ENCODE results near the gene CDC45. TPM values are rescaled to one million over a fixed set of nuclear protein-coding genes. Genes with fewer than 3 reads are reported as not detected.

Gene CDC45
- total RNA-seq, 2 donors from 2014 or later = 64.2 to 99.9 TPM

DNA sequence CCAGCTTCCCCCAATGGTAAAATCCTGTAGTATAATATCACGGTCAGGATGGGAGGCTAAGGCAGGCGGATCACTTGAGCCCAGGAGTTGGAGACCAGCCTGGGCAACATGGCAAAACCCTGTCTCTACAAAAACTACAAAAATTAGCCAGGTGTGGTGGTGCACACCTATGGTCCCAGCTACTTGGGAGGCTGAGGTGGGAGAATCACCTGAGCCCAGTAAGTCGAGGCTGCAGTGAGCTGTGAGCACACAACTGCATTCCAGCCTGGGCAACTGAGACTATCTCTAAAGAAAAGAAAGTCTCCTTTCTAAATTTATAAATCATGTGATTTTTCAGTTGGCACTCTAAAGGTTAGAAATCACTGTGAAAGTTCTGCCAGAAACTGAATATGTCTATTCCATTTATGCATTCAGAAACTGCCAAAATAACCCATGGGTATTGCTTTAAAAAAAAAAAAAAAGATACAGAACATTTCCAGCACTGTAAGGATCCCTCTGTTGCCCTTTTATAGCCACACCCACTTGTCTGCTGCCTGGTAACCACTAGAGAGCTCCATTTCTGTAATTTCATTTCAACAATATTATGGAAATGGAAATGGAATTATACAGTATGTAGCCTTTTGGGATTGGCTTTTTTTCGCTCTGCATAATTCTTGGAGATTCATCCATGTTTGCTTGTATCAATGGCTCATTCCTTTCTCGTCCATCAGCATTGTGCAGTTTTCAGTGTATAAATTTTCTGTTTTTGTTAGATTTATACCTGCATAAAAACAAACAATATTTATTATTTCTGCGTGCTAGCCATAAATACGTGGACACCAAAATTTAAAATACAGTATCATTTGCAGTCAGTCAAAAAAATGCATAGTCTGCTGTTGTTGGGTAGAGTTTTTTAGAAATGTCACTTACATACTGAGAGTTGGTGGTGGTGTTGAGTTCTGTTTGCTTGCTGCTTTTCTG is 9.4 kb downstream of the CDC45 start:
- Mint-ChIP-seq H3K36me3 (ENCODE audit: low read depth) (peaks cover 91% of the 10 kb centered on the region), H3K4me3 (no peak overlapping the region)
- no peak for ATAC-seq (replicated peaks)

DNA sequence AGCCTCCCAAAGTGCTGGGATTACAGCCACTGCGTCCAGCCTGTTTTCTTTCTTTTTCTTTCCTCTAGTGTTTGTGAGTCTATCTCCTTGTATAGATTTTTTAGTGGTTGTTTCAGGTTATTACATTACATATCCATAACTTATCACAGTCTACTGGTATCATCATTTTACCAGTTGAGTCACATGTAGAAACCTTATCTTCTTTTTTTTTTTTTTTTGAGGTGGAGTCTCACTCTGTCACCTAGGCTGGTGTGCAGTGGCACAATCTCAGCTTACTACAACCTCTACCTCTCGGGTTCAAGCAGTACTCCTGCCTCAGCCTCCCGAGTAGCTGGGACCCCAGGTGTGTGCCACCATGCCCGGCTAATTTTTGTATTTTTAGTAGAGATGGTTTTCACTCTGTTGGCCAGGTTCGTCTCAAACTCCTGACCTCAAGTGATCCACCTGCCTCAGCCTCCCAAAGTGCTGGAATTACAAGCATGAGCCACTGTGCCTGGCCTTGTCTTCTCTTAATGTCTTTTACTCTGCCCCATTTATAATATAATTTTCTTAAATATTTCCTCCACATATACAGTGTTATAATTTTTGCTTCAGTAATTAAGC is 11.0 kb downstream of the CDC45 start:
- no peak overlapping the region for H3K27ac Mint-ChIP-seq
- H3K4me1 Mint-ChIP-seq = peaks cover 9% of the 10 kb centered on the region
- peaks cover 91% of the 10 kb centered on the region for H3K36me3 Mint-ChIP-seq (ENCODE audit: low read depth)
- H3K4me3 Mint-ChIP-seq = no peak overlapping the region
- peak; percentile 71 for ATAC-seq (replicated peaks)
- H3K27me3 Mint-ChIP-seq = no peaks in the 10 kb centered on the region
- no peaks in the 10 kb centered on the region for H3K9me3 Mint-ChIP-seq

More for the DNA sequence above, 9.4 kb downstream of the CDC45 start:
- H3K4me1 Mint-ChIP-seq = peaks cover 9% of the 10 kb centered on the region
- no peak overlapping the region for H3K27ac Mint-ChIP-seq
- no peaks in the 10 kb centered on the region for H3K27me3 Mint-ChIP-seq
- no peaks in the 10 kb centered on the region for H3K9me3 Mint-ChIP-seq

DNA sequence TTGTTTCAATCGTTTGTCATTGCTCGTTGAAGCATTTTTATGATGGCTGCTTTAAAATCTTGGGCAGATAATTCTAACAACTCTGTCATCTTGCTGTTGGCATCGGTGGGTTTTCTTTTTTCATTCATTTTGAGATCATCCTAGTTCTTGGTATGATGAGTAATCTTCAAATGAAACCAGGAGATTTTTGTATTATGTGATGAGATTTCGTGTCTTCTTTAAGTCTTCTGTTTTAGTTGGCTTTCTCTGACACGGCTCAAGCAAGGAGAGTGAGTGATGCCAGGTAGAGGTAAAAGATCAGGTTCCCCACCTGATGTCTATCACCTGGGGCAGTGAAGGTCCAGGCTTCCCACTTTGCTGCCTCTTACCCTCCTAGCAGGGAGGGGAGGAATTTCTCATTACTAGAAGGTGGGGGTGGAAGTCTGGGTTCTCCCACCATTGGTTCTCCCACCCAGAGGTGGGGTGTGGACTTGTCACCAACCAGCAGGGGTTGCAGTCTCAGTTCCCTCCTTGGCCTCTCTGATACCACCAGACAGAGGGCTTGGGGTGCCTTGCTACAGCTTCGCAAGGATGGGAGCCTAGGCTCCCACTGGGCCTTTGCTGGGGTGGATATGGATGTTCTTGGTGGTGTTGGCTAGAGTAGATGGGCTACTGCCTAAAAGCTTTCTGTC is 12.9 kb downstream of the CDC45 start:
- Mint-ChIP-seq H3K27me3 (no peaks in the 10 kb centered on the region), H3K4me3 (peak overlapping the region; percentile 54), H3K27ac (peak overlapping the region; percentile 73), H3K4me1 (peaks cover 12% of the 10 kb centered on the region), H3K36me3 (ENCODE audit: low read depth) (peaks cover 96% of the 10 kb centered on the region), H3K9me3 (no peaks in the 10 kb centered on the region)
- ATAC-seq (replicated peaks) = peak; percentile 75

DNA sequence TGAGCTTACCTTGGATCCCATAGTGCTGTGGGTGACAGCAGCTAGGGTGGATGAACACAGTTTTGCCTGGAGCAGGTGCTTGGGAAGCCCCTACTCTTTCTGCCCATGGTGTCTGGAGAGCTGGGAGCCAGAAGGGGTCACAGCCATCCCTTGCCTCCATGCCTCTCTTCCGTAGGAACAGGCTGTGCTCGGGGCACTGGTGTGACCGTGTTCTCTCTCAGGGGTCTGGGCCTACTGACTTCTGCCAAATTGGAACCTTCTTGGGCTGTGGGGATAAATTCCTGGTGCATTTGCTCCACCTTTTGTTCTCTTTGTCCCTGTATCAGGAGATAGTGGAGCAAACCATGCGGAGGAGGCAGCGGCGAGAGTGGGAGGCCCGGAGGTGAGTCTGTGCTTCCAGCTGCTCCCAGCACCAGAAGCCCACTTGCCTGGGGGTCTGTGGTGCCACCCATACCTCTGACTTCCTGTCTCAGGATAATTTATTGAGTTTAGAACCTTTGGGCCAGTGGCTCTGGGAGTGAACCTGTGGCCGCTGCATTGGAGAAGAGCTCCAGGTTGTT is 14.4 kb downstream of the CDC45 start:
- no peak overlapping the region for H3K4me3 Mint-ChIP-seq

DNA sequence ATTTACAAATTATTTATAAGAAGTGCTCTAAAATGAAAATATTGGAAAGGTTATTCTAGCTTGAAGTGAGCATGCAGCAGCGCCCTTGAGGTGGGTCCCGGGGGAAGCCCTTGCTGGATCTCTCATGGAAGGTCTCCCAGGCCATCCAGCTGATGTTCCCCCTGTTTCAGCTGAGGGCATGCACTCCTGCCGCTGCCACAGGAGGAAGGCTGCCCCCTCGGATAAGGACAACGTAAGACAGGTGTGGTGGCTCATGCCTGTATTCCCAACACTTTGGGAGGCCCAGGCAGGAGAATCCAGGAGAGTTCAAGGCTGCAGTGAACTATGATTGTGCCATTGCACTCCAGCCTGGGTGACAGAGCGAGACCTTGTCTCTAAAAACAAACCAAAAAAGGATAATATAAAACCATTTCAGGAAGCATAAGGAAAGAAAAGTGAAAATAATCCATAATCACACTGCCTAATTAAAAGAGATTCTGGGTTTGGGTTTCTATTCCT is 15.0 kb downstream of the CDC45 start:
- no peaks in the 10 kb centered on the region for H3K9me3 Mint-ChIP-seq
- H3K36me3 Mint-ChIP-seq (ENCODE audit: low read depth) = peaks cover 78% of the 10 kb centered on the region
- no peak for ATAC-seq (replicated peaks)
- no peak overlapping the region for H3K27ac Mint-ChIP-seq
- H3K4me3 Mint-ChIP-seq = no peak overlapping the region
- H3K4me1 Mint-ChIP-seq = peaks cover 12% of the 10 kb centered on the region
- no peaks in the 10 kb centered on the region for H3K27me3 Mint-ChIP-seq

More for the DNA sequence above, 14.4 kb downstream of the CDC45 start:
- H3K4me1 Mint-ChIP-seq = peaks cover 12% of the 10 kb centered on the region
- H3K9me3 Mint-ChIP-seq = no peaks in the 10 kb centered on the region
- no peak overlapping the region for H3K27ac Mint-ChIP-seq
- peaks cover 83% of the 10 kb centered on the region for H3K36me3 Mint-ChIP-seq (ENCODE audit: low read depth)
- H3K27me3 Mint-ChIP-seq = no peaks in the 10 kb centered on the region
- no peak for ATAC-seq (replicated peaks)

DNA sequence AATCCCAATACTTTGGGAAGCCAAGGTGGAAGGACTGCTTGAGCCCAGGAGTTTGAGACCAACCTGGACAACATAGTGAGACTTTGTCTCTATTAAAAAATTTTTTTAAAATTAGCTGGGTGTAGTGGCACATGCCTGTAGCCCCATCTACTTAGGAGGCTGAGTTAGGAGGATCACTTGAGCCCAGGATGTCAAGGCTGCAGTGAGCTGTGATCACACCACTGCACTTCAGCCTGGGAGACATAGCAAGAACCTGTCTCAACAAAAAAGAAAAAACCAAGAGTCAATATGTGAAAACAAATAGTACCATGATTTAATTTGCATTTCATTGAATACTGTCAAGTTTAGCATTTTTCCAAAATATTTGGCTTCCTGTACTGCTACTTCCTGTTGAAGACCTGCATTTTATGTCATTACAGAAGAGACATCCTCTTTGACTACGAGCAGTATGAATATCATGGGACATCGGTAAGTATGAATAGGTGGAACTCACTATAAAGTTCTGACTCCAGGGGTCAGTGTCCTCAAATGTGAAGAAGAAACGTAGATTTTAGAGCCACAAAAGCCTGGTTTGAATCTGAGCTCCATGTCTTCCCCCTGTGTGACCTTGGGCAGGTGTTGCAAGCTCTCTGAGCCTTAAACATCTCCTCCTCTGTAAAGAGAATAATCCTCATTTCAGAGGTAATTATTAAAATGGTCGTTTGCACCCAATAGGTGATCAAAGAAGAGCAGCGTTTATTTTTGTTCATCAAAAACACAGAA is 16.0 kb downstream of the CDC45 start:
- H3K4me1 Mint-ChIP-seq = peaks cover 12% of the 10 kb centered on the region
- no peaks in the 10 kb centered on the region for H3K27me3 Mint-ChIP-seq
- H3K36me3 Mint-ChIP-seq (ENCODE audit: low read depth) = peaks cover 72% of the 10 kb centered on the region
- no peak for ATAC-seq (replicated peaks)
- no peak overlapping the region for H3K4me3 Mint-ChIP-seq
- H3K9me3 Mint-ChIP-seq = no peaks in the 10 kb centered on the region
- peak overlapping the region; percentile 72 for H3K27ac Mint-ChIP-seq

DNA sequence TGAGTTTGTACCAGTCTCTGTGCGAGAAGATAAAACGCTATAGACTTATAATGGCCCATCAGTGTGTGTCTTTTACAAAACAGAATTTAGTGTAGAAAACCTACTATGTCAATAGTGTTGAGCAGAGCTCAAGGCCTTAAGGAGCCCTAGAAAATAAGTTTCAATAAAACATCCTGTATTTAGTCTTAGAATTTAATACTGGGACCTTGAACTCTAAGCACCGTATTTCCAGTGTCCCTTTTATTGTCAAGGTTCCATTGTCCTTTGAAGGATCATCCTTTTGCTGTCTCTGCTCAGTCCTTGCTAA is 16.6 kb downstream of the CDC45 start:
- Mint-ChIP-seq H3K4me3 (no peak overlapping the region), H3K36me3 (ENCODE audit: low read depth) (peaks cover 70% of the 10 kb centered on the region), H3K27me3 (no peaks in the 10 kb centered on the region), H3K4me1 (peaks cover 12% of the 10 kb centered on the region), H3K9me3 (no peaks in the 10 kb centered on the region), H3K27ac (peak overlapping the region; percentile 72)
- ATAC-seq (replicated peaks) = no peak

DNA sequence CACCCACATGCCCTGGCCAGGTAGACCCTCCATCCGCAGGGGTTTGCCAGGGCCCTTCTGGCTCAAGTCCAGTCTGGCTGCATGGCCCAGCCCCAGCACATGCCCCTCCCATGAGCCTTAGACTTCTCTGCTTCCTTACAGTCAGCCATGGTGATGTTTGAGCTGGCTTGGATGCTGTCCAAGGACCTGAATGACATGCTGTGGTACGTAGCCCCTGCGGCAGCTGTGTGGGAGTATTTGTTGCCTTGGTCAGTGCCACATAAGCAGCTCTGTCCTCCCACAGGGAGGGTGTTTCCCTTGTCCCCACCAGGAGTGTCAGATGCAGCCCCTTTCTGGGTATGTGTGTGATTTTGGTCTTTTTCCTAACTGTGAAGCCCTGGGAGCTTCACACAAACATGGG is 17.5 kb downstream of the CDC45 start:
- ATAC-seq (replicated peaks) = no peak
- no peaks in the 10 kb centered on the region for H3K27me3 Mint-ChIP-seq
- H3K4me1 Mint-ChIP-seq = peaks cover 8% of the 10 kb centered on the region
- H3K9me3 Mint-ChIP-seq = no peaks in the 10 kb centered on the region
- H3K4me3 Mint-ChIP-seq = no peak overlapping the region
- H3K36me3 Mint-ChIP-seq (ENCODE audit: low read depth) = peaks cover 60% of the 10 kb centered on the region
- no peak overlapping the region for H3K27ac Mint-ChIP-seq

DNA sequence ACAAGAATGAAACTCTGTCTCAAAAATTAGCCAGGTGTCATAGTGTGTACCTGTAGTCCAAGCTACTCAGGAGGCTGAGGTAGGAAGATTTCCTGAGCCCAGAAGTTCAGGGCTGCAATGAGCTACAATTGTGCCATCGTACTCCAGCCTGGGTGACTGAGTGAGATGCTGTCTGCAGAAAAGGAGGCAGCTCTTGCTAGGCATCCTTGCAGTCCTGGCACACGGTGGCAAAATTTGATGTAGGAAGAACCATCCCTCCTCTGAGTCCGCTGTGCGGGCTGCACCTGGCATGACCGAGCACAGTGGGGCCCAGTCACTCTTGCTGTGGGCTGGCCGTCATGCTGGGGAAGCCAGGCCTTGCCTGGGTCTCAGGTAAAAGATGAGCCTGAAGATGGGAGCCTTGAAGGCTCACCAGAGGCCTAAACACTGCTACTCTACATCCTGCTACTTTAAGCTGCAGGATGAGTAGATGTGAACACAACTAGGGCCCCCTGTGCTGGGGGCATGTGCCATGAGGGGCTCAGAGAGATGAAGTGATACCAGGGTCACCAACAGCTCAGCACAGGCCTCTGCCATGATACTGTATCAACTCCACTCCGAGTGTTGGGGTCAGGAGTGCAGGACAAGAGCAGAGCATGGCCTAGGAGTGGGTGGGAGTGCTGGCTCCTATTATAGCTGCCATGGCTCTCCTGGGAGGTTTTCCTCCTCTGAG is 18.6 kb downstream of the CDC45 start:
- Mint-ChIP-seq H3K27ac (no peak overlapping the region), H3K4me3 (no peak overlapping the region), H3K27me3 (no peaks in the 10 kb centered on the region), H3K9me3 (no peaks in the 10 kb centered on the region), H3K36me3 (ENCODE audit: low read depth) (peaks cover 50% of the 10 kb centered on the region), H3K4me1 (peaks cover 3% of the 10 kb centered on the region)
- ATAC-seq (replicated peaks) = no peak

DNA sequence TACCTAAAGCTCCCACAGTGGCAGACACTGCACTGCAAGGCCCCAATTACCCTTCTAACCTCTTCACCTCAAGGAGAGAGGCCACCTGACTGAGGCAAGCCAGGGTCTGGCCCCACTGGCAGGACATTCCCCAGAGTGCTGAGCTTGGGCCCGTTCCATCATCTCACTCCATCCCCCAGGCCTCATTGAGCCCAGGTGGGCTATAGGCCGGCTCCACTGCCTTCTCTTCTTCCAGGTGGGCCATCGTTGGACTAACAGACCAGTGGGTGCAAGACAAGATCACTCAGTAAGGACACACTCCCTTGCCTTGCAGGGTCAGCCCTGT is 19.1 kb downstream of the CDC45 start:
- no peak overlapping the region for H3K4me3 Mint-ChIP-seq
- no peak overlapping the region for H3K27ac Mint-ChIP-seq
- peaks cover 3% of the 10 kb centered on the region for H3K4me1 Mint-ChIP-seq
- no peaks in the 10 kb centered on the region for H3K9me3 Mint-ChIP-seq
- ATAC-seq (replicated peaks) = no peak
- H3K36me3 Mint-ChIP-seq (ENCODE audit: low read depth) = peaks cover 45% of the 10 kb centered on the region
- no peaks in the 10 kb centered on the region for H3K27me3 Mint-ChIP-seq

DNA sequence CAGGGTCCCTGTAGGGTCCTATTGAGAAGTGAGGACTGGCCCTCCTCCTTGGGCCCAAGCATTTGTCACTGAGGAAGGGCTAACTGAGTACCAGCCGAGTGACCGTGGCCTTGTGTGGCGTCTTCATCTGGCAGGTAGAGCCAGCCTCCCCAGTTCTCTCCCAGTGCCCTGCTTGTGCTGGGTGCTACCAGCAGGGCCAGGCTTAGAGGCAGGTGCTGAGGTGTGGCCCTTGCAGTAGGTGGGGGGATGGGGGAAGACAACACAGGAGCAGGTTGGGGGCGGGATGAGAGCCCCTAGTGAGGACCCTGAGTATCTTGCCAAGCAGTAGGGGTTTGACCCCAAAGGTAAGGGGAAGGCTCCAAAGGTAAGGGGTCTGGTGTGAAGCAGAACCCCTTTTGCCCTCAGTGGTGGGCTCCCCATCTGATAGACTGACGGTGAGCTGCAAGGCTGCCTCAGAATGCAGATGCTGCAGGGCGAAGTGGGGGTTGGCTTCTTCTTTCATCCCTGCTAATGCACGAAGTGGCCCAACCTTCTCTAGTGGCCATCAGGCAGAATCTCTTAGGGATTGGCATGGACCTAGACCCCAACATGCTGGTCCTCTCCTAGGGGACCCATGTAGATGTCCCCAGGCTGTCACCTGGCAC is 19.6 kb downstream of the CDC45 start:
- ATAC-seq (replicated peaks) = no peak
- peaks cover 3% of the 10 kb centered on the region for H3K4me1 Mint-ChIP-seq
- H3K36me3 Mint-ChIP-seq (ENCODE audit: low read depth) = peaks cover 39% of the 10 kb centered on the region
- H3K9me3 Mint-ChIP-seq = no peaks in the 10 kb centered on the region
- H3K27me3 Mint-ChIP-seq = no peaks in the 10 kb centered on the region
- no peak overlapping the region for H3K4me3 Mint-ChIP-seq
- H3K27ac Mint-ChIP-seq = no peak overlapping the region

DNA sequence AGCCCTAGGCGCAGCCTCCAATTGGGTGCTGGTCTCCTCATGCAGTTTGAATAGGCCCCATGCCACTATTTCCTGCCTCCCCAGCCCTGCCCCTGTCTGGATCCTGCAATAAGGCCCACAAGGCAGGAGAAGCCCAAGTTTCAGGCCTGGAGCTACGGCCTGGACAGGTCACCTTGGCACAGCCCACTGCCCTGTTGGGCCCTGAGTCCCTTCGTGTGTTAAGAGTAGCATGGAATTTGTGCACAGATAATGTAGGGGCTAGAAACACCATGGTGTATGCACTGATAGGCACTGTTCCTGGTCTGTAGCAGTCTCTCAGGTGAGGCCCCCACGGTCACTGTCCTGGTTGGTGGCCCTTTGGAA is 20.1 kb downstream of the CDC45 start:
- H3K27me3 Mint-ChIP-seq = no peaks in the 10 kb centered on the region
- no peak overlapping the region for H3K4me3 Mint-ChIP-seq
- no peak overlapping the region for H3K27ac Mint-ChIP-seq
- no peak for ATAC-seq (replicated peaks)
- H3K36me3 Mint-ChIP-seq (ENCODE audit: low read depth) = peaks cover 37% of the 10 kb centered on the region
- no peaks in the 10 kb centered on the region for H3K9me3 Mint-ChIP-seq
- H3K4me1 Mint-ChIP-seq = peaks cover 3% of the 10 kb centered on the region

DNA sequence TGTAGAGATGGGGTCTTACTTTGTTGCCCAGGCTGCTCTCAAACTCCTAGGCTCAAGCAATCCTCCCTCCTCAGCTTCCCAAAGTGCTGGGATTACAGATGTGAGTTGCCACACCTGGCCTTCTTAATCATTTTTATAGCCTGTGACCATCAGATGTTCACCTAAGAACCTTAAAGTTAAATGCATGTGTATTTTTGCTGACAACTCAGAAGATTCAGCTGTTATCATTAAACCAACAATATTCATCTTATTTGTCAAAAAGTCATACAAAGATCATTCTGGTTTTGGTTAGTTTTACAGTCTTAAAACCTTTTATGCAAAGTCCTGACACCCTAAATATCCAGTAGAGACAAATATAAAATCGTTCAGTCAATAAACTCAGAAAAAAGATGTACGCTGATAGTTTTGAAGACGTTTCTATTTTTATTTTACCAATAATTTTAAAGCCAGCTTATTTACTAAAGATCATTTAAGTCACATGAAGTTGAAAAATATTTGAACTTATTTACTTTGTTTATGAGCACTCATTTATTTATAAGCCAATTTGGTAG is 22.3 kb downstream of the CDC45 start:
- Mint-ChIP-seq H3K27ac (no peak overlapping the region), H3K27me3 (no peaks in the 10 kb centered on the region), H3K36me3 (ENCODE audit: low read depth) (peaks cover 32% of the 10 kb centered on the region), H3K4me3 (no peak overlapping the region), H3K9me3 (no peaks in the 10 kb centered on the region), H3K4me1 (peaks cover 10% of the 10 kb centered on the region)
- ATAC-seq (replicated peaks) = no peak
